Retinal pigment epithelial cell (primary cell): ENCODE measurements around the gene PATE1.

Source experiments
- DNase-seq: peaks from one replicate; pipeline ENCODE4 v3.0.0-alpha.2; 2010; ENCODE audit warnings: low read depth
- H3K4me3 ChIP-seq: 2 replicates; pipeline ENCODE4 v1.5.1; 2011; ENCODE audit warnings: mild to moderate bottlenecking, low read length, control low read depth, moderate library complexity
- TF ChIP-seq, protein P1 (sequence below): conservative IDR thresholded peaks from 2 replicates; pipeline ENCODE4 v1.5.1; 2011; ENCODE audit warnings: low read depth, low read length, control low read depth, inconsistent platforms

The PATE1 gene

DNA sequence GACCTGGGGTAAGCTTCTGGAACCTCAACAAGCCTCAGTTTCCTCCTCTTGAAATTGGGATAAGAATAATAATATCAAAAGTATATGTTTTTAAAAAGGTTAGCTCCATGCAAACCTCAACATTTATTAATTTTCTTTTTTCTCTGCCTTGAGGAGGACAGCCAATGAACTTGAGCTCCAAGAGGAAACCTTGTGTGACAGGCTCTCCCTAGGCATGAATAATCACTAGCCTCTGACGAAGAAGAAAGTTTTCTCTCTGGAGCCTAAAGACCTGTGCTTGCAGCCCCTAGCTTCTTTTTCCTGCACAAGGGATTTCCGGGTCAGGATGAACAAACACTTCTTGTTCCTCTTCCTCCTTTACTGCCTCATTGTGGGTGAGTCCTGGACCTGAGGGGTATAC lies 41.7 kb downstream of the PATE1 start, which contains the start of gene PATE3:
TSS of gene PATE3 (plus strand) at position 301 of the 400 bp plus-strand sequence. CDS start at position 326, 25 bp downstream.
- TF ChIP-seq, protein P1, sequence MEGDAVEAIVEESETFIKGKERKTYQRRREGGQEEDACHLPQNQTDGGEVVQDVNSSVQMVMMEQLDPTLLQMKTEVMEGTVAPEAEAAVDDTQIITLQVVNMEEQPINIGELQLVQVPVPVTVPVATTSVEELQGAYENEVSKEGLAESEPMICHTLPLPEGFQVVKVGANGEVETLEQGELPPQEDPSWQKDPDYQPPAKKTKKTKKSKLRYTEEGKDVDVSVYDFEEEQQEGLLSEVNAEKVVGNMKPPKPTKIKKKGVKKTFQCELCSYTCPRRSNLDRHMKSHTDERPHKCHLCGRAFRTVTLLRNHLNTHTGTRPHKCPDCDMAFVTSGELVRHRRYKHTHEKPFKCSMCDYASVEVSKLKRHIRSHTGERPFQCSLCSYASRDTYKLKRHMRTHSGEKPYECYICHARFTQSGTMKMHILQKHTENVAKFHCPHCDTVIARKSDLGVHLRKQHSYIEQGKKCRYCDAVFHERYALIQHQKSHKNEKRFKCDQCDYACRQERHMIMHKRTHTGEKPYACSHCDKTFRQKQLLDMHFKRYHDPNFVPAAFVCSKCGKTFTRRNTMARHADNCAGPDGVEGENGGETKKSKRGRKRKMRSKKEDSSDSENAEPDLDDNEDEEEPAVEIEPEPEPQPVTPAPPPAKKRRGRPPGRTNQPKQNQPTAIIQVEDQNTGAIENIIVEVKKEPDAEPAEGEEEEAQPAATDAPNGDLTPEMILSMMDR = no peak
- no peak for DNase-seq
- no peak within 1 kb of the TSS for H3K4me3 ChIP-seq

DNA sequence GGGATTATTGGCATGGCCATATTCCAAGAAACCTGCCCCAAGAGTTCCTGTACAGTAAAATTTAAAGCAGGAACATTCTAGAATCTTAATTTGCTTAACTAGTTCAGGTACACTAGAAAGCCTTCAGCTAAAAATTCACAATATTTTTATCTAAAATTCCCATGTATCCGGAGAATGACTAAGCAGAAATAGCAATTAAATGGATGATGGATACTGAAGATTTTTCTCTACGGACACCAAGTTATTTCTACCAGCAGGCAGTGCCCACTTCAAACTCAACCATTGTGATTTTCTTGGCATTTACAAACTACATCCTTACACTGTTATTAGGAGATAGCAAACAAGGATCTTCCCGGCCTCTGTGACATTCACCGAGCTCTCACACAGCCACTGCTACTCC lies 44.7 kb downstream of the PATE1 start:
- DNase-seq = no peak
- H3K4me3 ChIP-seq = no peak overlapping the region
- TF ChIP-seq, protein P1 = no peak

- DNase-seq = no peak
- H3K4me3 ChIP-seq = no peak overlapping the region
- TF ChIP-seq, protein P1 = no peak
Observed at GRCh38 chr11:125797641-125798040, 51.6 kb downstream of the PATE1 start.
